COR-L47 (cell line): ENCODE measurements around the gene VEGFB.

ENCODE experiments used
- DNase-seq: peaks from one replicate; lab custom pipeline; 2025; lab: John Stamatoyannopoulos, UW

The VEGFB gene

GRCh38 chr11:64247729-64248531, 13.5 kb downstream of the VEGFB start:
- DNase-seq = no peak

DNA sequence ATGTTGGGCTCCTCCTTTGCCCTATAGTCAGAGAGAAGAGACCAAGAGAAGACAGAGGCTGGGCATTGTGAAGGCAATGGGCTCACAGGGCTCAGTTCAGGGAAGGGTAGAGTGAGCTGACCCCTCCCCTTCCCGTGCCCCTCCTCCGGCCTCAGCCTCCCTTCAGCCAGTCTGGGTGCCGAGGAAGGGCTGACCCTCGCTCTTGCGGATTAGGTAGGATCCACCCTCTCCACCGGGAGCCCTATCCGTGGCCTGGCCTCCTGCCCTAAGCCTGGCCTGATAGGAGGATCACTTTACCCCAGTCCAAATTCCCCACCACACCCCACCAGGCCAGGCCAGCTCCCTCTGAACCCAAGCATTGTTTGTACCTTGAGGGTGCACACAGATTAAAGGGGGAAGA, 14.2 kb downstream of the VEGFB start:
- no peak for DNase-seq

DNA sequence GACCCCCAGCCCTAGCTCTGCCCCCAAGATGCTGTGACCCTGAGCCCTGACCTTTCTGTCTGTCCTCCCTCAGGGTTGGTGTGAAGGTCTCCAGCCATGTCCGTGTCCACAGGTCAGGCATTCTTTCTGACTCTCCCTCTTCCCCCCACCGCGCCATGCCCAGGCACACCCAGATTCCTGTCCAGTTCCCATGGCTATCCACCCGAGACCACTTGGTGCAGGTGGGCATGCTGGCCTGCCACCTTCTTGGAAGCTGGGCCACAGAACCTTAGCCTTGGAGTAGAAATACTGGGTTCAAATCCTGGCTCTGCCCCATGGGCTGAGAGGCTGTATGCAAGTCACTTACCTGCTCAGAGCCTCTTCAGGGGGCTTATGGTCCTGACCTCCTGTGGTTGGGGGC, 14.7 kb downstream of the VEGFB start:
- no peak for DNase-seq

- no peak for DNase-seq
Measured at GRCh38 chr11:64249563-64250414, 15.4 kb downstream of the VEGFB start.

DNA sequence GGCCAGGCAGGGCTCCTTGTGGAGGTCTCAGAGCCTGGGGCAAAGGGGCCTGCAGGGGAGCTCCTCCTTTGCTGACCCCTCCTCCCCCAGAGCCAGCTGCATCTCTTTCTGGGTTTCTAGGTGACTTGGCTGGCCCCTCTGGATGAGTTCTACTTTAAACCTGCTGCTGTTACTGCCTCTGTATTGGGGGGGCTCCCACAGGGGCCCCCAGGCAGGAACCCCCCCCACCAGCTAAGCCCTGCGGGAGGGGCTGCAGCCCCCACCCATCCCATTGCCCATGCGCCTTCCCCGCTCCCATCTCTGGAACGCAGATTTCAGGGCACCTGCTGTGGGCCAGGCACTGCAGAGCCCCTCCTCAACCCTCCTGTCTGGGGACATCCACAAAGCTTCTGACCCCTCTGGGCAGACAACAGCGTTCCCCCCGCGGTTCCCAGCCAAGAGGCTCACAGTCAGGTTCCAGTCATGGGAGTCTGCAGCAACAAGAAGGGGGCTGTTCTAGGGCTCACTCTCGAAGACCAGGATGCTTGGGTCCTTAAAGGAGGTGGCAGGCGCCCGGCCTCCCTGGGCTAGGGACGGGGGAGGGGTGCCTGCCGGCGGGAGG, 16.1 kb downstream of the VEGFB start:
- peak; percentile 55 for DNase-seq

GRCh38 chr11:64251016-64251752, 16.8 kb downstream of the VEGFB start, which contains the start of gene PLCB3:
TSS of gene PLCB3 (plus strand) at chr11:64251530. CDS start at chr11:64251650, 120 bp downstream.
- DNase-seq = no peak

DNA sequence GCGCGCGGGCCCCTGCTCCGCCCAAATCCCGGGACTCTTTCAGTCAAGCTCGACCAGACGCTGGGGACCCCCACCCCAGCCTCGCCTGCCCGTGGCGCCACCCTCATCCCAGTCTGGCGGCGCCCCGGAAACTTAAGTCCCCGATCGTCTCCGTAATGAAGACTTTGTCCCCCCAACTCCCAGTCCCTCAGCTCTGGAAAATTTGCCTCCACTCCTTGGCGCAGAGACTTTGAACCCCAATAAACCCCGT, 17.3 kb downstream of the VEGFB start:
- no peak for DNase-seq

GRCh38 chr11:64252003-64252872, 17.9 kb downstream of the VEGFB start:
- no peak for DNase-seq

DNA sequence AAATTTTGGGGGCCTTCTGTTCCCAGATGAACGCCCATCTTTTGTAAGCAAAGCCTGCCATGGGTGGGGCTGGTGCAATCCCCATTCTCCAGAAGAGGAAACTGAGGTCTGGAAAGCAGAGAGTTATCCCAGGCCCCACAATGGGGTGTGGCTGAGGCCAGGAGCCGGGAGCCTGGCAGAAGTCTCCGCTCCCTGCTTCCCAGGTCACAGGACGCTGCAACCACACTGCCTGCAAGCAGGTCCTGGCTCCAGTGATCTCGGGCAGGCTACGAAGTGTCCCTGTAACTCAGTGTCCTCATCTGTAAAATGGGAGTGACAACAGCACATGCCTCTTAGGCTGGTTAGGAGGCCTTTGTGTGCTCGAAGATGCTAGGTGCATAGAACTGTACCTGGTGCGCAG, 18.7 kb downstream of the VEGFB start:
- DNase-seq = no peak

DNA sequence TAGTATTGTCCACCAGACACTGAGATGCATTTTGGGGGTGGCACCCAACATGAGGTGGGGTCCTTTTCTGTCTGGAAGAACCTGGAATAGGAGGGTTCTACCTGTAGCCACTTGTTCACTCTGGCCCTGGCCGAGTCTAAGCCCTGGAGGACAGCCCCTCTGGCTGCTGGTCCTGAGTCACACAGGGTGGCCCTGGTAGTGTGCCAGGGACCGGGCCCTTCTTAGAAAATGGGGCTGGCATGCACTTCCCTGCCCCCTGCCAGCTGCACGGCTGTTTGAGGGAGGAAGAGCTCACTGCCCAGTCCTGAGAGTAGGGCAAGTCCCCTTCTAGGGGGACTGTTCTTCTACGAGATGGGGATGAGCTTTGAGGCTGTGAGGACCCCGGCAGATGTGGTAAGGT, 19.1 kb downstream of the VEGFB start:
- no peak for DNase-seq

DNA sequence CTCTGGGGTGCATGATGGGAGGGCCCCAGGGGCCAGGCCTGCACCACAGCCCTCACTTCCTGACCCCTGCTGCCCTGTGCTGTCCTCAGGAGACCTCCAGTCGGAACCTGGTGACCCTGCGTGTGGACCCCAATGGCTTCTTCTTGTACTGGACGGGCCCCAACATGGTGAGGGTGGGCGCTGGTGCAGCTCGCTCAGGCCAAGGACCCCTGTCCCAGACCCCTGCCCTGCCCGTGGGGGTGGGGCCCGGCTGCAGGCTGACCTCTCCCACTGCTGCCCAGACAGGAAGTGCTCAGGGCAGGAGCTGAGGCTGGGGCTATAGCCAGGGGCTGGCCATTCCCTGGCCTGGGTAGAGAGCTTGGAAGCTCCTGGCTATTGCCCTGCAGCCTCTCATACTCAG, 19.9 kb downstream of the VEGFB start:
- no peak for DNase-seq

DNA sequence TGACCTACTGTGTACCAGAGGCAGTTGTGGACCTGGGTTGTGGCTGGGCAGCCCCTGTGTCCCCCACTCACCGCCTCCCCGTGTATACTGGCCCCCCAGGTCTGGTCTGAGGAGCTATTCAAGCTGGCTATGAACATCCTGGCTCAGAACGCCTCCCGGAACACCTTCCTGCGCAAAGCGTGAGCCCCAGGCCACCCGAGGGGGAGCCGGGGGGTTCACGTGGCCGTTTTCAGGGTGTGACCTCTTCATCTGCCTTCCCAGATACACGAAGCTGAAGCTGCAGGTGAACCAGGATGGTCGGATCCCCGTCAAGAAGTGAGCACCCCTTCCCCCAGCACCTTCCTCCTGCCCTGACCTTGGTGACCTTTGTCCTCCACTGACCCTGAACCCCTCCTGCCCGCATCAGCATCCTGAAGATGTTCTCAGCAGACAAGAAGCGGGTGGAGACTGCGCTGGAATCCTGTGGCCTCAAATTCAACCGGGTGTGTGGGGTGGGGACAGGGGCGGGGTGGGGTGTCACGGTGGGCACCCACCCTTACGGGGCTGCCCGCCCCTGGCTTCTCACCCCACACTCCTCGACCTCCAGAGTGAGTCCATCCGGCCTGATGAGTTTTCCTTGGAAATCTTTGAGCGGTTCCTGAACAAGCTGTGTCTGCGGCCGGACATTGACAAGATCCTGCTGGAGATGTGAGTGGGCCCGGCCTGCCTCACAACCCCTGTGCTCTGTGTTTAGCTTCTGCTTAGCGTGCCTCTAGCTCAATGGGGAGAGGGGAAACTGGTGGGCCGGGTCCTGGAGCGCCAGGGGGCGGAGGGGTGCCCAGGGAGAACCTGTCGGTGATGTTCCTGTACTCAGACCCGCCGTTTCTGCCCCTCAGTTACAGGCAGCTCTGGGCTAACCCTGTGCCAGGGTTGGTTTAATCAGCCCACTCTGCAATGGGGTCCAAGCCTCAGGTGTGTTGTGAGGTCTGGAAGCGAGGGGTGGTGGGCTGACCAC, 21.0 kb downstream of the VEGFB start:
- DNase-seq = no peak

- no peak for DNase-seq
Measured at GRCh38 chr11:64256300-64256699, 21.9 kb downstream of the VEGFB start.

DNA sequence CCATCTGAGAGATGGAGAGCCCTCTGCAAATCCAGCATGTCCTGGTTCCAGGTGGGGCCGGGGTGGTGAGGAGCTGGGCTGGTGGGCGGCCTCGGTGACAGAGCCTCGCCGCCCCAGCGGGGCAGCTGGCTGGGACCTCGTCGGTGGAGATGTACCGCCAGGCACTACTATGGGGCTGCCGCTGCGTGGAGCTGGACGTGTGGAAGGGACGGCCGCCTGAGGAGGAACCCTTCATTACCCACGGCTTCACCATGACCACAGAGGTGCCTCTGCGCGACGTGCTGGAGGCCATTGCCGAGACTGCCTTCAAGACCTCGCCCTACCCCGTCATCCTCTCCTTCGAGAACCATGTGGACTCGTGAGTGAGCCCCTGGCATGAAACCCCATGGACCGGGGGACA, 24.0 kb downstream of the VEGFB start:
- DNase-seq = no peak

GRCh38 chr11:64258946-64259532, 24.7 kb downstream of the VEGFB start:
- no peak for DNase-seq

GRCh38 chr11:64259533-64260067, 25.2 kb downstream of the VEGFB start:
- DNase-seq = no peak

DNA sequence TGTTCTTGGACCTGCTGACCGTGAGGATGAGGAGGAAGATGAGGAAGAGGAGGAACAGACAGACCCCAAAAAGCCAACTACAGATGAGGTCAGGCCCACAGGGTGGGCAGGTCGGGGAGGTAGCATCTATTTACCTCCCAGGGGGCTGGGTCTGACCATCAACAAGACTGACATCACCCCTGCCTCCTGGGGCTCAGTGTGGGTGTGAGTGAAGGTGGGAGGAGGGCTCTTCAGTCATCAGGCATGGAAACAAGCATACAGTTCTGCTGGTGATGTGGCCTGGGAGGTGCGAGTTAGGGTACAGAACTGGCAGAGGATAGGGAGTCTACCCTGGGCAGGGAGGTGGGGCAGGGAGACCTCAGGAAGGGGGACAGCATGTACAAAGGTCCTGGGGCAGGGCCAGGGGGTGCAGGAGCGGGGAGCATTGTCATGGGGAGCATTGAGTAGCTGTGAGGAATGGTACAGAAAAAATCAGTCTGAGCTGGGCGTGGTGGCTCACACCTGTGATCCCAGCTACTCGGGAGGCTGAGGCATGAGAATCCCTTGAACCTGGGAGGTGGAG, 25.8 kb downstream of the VEGFB start:
- no peak for DNase-seq

DNA sequence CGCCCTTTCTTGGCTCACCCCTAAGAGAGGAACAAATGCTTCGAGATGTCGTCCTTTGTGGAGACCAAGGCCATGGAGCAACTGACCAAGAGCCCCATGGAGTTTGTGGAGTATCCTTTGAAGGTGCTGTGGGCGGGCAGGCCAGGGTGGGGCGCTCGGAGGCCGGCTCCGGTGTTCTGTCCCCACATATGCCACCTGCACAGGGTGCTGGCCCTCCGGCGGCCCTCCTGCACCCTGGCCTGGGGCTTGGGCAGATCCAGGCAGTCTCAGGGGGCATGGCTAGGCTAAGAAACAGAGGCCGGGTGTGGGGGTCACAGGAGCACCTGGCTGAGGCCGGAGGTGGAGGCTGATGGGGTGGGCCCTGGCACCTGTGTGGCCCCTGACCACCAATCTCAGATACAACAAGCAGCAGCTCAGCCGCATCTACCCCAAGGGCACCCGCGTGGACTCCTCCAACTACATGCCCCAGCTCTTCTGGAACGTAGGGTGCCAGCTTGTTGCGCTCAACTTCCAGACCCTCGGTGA, 27.2 kb downstream of the VEGFB start:
- DNase-seq = no peak
